H1 (cell line): Measurements from ENCODE around the gene IFNL1. TPM values are rescaled to one million over a fixed set of nuclear protein-coding genes. Genes with fewer than 3 reads are reported as not detected.
A peak's percentile ranks its signal among the peaks of the same experiment; 100 is the strongest.

Experiments used
- CTCF ChIA-PET: fragments of 300-600 bp; sonication (Branson Sonifier 250); formaldehyde crosslinking; loops from one replicate; lab custom pipeline; 2021; ENCODE audit not compliant: partially characterized antibody; lab: Charles Lee
- POLR2A ChIA-PET: fragments of 300-600 bp; sonication (Branson Sonifier 250); formaldehyde crosslinking; loops from one replicate; lab custom pipeline; 2021; ENCODE audit warnings: inconsistent platforms; ENCODE audit not compliant: partially characterized antibody; lab: Charles Lee
- DNase-seq, 2 experiments: peaks; one replicate each; pipeline versions ENCODE4 v3.0.0 to v3.0.0-alpha.2; 2010 to 2022; ENCODE audit warnings: low spot score in 2 of 2, low read depth in 1 of 2, mixed read lengths in 1 of 2
- FAIRE-seq: peaks from 2 replicates; lab custom pipeline; 2011; peaks lifted over from hg19 to GRCh38; lab: Jason Lieb, UNC
- H2AFZ ChIP-seq: 2 replicates; pipeline ENCODE4 v1.8.1; 2012; ENCODE audit warnings: low read length, inconsistent platforms
- H2AK5ac ChIP-seq: 2 replicates; pipeline ENCODE4 v1.6.1; 2013; ENCODE audit warnings: low read depth, low read length
- H2BK120ac ChIP-seq: replicated peaks from 2 replicates; pipeline ENCODE3; 2013; ENCODE audit warnings: low read depth, low read length, inconsistent platforms
- H2BK12ac ChIP-seq: 2 replicates; pipeline ENCODE4 v1.6.1; 2013; ENCODE audit warnings: low read depth, low read length
- H2BK15ac ChIP-seq: 2 replicates; pipeline ENCODE4 v1.6.1; 2013; ENCODE audit warnings: low read length
- H2BK20ac ChIP-seq: 2 replicates; pipeline ENCODE4 v1.6.1; 2013; ENCODE audit warnings: low read length
- H2BK5ac ChIP-seq: 2 replicates; pipeline ENCODE4 v1.6.1; 2013; ENCODE audit warnings: low read depth, low read length
- H3K14ac ChIP-seq: 2 replicates; pipeline ENCODE4 v1.6.1; 2013; ENCODE audit warnings: inconsistent platforms; ENCODE audit not compliant: insufficient read length
- H3K18ac ChIP-seq: 2 replicates; pipeline ENCODE4 v1.6.1; 2013; ENCODE audit warnings: low read length; ENCODE audit errors: extremely low read depth
- H3K23ac ChIP-seq: 2 replicates; pipeline ENCODE4 v1.6.1; 2013; ENCODE audit warnings: inconsistent platforms; ENCODE audit not compliant: insufficient read length
- H3K23me2 ChIP-seq: 2 replicates; pipeline ENCODE4 v1.6.1; 2013; ENCODE audit warnings: low read depth, low read length
- H3K27ac ChIP-seq: 2 replicates; pipeline ENCODE4 v1.6.1; 2011; ENCODE audit warnings: low read depth, low read length, inconsistent platforms
- H3K27me3 ChIP-seq, 4 experiments: replicated peaks in 1 of 4; 1 replicate in 1 of 4; 2 replicates in 3 of 4; pipeline versions ENCODE4 v1.6.1 to v1.8.1; 2011 to 2013; ENCODE audit warnings: low read length in 3 of 4, mild to moderate bottlenecking in 3 of 4, inconsistent platforms in 2 of 4, mixed read lengths in 2 of 4, moderate library complexity in 1 of 4; ENCODE audit not compliant: control insufficient read depth in 3 of 4, insufficient read depth in 3 of 4; ENCODE audit errors: extremely low read depth in 1 of 4
- H3K36me3 ChIP-seq, 4 experiments: 2 replicates each; pipeline versions ENCODE4 v1.6.1 to v1.8.1; 2011 to 2013; ENCODE audit warnings: mild to moderate bottlenecking in 4 of 4, low read length in 3 of 4, moderate library complexity in 2 of 4, control low read depth in 1 of 4, inconsistent platforms in 1 of 4; ENCODE audit not compliant: insufficient read depth in 4 of 4, control insufficient read depth in 2 of 4
- H3K4ac ChIP-seq: replicated peaks from 2 replicates; pipeline ENCODE3; 2013; ENCODE audit warnings: low read length, low read depth, mixed read lengths, inconsistent platforms; ENCODE audit not compliant: insufficient read length
- H3K4me1 ChIP-seq, 4 experiments: replicated peaks in 1 of 4; 1 replicate in 1 of 4; 2 replicates in 3 of 4; pipeline versions ENCODE4 v1.6.1 to v1.8.1; 2011 to 2013; ENCODE audit warnings: low read length in 3 of 4, inconsistent platforms in 2 of 4, mixed read lengths in 1 of 4; ENCODE audit not compliant: insufficient read depth in 4 of 4, control insufficient read depth in 3 of 4
- H3K4me2 ChIP-seq, 2 experiments: 2 replicates each; pipeline versions ENCODE4 v1.6.1 to v1.8.1; 2011 to 2013; ENCODE audit warnings: low read depth in 2 of 2, low read length in 2 of 2, control low read depth in 1 of 2, inconsistent platforms in 1 of 2, mild to moderate bottlenecking in 1 of 2; ENCODE audit not compliant: insufficient read depth in 1 of 2
- H3K4me3 ChIP-seq, 4 experiments: fragments of 200-600, 300-600 bp in 1 of 4; sonication (generic), shearing (Covaris generic), sonication (Bioruptor Twin) in 1 of 4; 2 replicates each; pipeline versions ENCODE4 v1.5.1 to v1.8.1; 2011 to 2016; ENCODE audit warnings: low read length in 4 of 4, low read depth in 3 of 4, control low read depth in 2 of 4, inconsistent platforms in 2 of 4, mild to moderate bottlenecking in 2 of 4, mixed read lengths in 1 of 4, moderate library complexity in 1 of 4; ENCODE audit not compliant: insufficient read depth in 2 of 4; ENCODE audit errors: extremely low read depth in 1 of 4
- H3K56ac ChIP-seq: replicated peaks from 2 replicates; pipeline ENCODE3; 2013; ENCODE audit warnings: low read depth, mild to moderate bottlenecking, mixed read lengths, low read length, inconsistent platforms; ENCODE audit not compliant: insufficient read length
- H3K79me1 ChIP-seq: 2 replicates; pipeline ENCODE4 v1.6.1; 2013; ENCODE audit warnings: low read depth, low read length, control low read depth
- H3K79me2 ChIP-seq, 2 experiments: 2 replicates each; pipeline versions ENCODE4 v1.6.1 to v1.8.1; 2012 to 2013; ENCODE audit warnings: low read length in 2 of 2, mild to moderate bottlenecking in 2 of 2, inconsistent platforms in 1 of 2; ENCODE audit not compliant: insufficient read depth in 2 of 2, control insufficient read depth in 1 of 2
- H3K9ac ChIP-seq, 4 experiments: replicated peaks in 1 of 4; 1 replicate in 1 of 4; 2 replicates in 3 of 4; pipeline versions ENCODE4 v1.6.1 to v1.8.1; 2011 to 2013; ENCODE audit warnings: low read depth in 3 of 4, low read length in 3 of 4, control low read depth in 2 of 4, mild to moderate bottlenecking in 2 of 4, moderate library complexity in 2 of 4, inconsistent platforms in 1 of 4; ENCODE audit errors: extremely low read depth in 1 of 4
- H3K9me3 ChIP-seq, 2 experiments: 2 replicates each; pipeline versions ENCODE4 v1.6.1 to v1.8.1; 2012 to 2013; ENCODE audit warnings: mild to moderate bottlenecking in 2 of 2, moderate library complexity in 2 of 2, control low read depth in 1 of 2, inconsistent platforms in 1 of 2, low read depth in 1 of 2, low read length in 1 of 2, mixed read lengths in 1 of 2; ENCODE audit not compliant: insufficient read depth in 2 of 2
- H4K20me1 ChIP-seq, 2 experiments: replicated peaks in 1 of 2; 2 replicates each; pipeline versions ENCODE3 to v1.8.1; 2011 to 2013; ENCODE audit warnings: inconsistent platforms in 2 of 2, low read length in 2 of 2, mild to moderate bottlenecking in 1 of 2; ENCODE audit not compliant: insufficient read depth in 2 of 2, control insufficient read depth in 1 of 2
- H4K5ac ChIP-seq: 2 replicates; pipeline ENCODE4 v1.6.1; 2013; ENCODE audit warnings: low read length, low read depth, mixed read lengths, inconsistent platforms; ENCODE audit not compliant: insufficient read length
- H4K8ac ChIP-seq: 2 replicates; pipeline ENCODE4 v1.8.0; 2013; ENCODE audit warnings: mild to moderate bottlenecking, moderate library complexity, low read length, inconsistent platforms; ENCODE audit not compliant: insufficient read depth; ENCODE audit errors: extremely low read depth
- H4K91ac ChIP-seq: replicated peaks from 2 replicates; pipeline ENCODE3; 2013; ENCODE audit warnings: low read length, mixed read lengths, inconsistent platforms; ENCODE audit not compliant: insufficient read length
- BRCA1 ChIP-seq: IDR thresholded peaks from 2 replicates; pipeline ENCODE4 v1.6.1; 2012; ENCODE audit warnings: low read depth, low read length, improper control_type of control experiment
- E2F6 ChIP-seq: IDR thresholded peaks from 2 replicates; pipeline ENCODE4 v1.6.1; 2012; ENCODE audit warnings: inconsistent platforms
- GABPA ChIP-seq: IDR thresholded peaks from 2 replicates; pipeline ENCODE4 v1.6.1; 2011; ENCODE audit warnings: mild to moderate bottlenecking, low read length, moderate library complexity, borderline replicate concordance; ENCODE audit not compliant: insufficient read depth
- RAD21 ChIP-seq, 2 experiments: IDR thresholded peaks in 1 of 2; conservative IDR thresholded peaks in 1 of 2; 2 replicates each; pipeline ENCODE4 v1.6.1; 2011; ENCODE audit warnings: low read depth in 2 of 2, low read length in 2 of 2, improper control_type of control experiment in 1 of 2, inconsistent platforms in 1 of 2, mild to moderate bottlenecking in 1 of 2, moderate library complexity in 1 of 2
- WGBS, 2 experiments: shearing (Covaris generic) in 1 of 2; methylation state at CpG; one replicate each; pipeline versions ENCODE4 v1.1.6 to v1.1.7; 2013 to 2015; ENCODE audit warnings: low lambda C conversion rate in 2 of 2, mixed read lengths in 2 of 2, inconsistent platforms in 1 of 2, low coverage in 1 of 2, missing lambda C conversion rate in 1 of 2; ENCODE audit not compliant: insufficient replicate concordance in 2 of 2, insufficient coverage in 1 of 2, insufficient read length in 1 of 2; ENCODE audit errors: extremely low coverage in 1 of 2, missing lambda C conversion rate in 1 of 2; 5-methylcytosine and 5-hydroxymethylcytosine counted together
- polyA plus RNA-seq, 7 experiments: library from polyadenylated mRNA; depleted of rRNA in 3 of 7; stranded (reverse) in 5 of 7; unstranded in 2 of 7; fragments of >200 nt in 5 of 7; fragments of 200-250 nt in 2 of 7; gene quantifications; 1 replicate in 5 of 7; 2 replicates in 1 of 7; 4 replicates in 1 of 7; pipeline versions ENCODE4 v1.2.1 to v1.2.3, GENCODE V29; 2011 to 2013; ENCODE audit warnings: missing spikeins in 2 of 7, mixed read lengths in 2 of 7
- total RNA-seq: library from RNA; stranded (reverse); fragmentation: NEBNext Ultra II Directional; extraction: Animal tissue kit (Norgen Biotek cat#: 25700); gene quantifications from 2 replicates; pipeline ENCODE4 v1.2.1, GENCODE V29; 2021
- TF ChIP-seq, protein P1 (sequence below), 3 experiments: IDR thresholded peaks; 1 replicate in 2 of 3; 2 replicates in 1 of 3; pipeline versions ENCODE4 v1.5.1 to v1.6.1; 2011; ENCODE audit warnings: low read length in 3 of 3, mild to moderate bottlenecking in 3 of 3, inconsistent platforms in 2 of 3, low read depth in 1 of 3, moderate library complexity in 1 of 3; ENCODE audit not compliant: insufficient read depth in 1 of 3; ENCODE audit errors: control extremely low read depth in 1 of 3
- TF ChIP-seq, protein P2 (sequence below): IDR thresholded peaks from 2 replicates; pipeline ENCODE4 v1.6.1; 2012; ENCODE audit warnings: inconsistent platforms

IFNL1 gene
- total and polyA plus RNA-seq, 2 of the 8 experiments (the other 6 are each of a cell fraction or from before 2014, with no cell fraction given): not detected

DNA sequence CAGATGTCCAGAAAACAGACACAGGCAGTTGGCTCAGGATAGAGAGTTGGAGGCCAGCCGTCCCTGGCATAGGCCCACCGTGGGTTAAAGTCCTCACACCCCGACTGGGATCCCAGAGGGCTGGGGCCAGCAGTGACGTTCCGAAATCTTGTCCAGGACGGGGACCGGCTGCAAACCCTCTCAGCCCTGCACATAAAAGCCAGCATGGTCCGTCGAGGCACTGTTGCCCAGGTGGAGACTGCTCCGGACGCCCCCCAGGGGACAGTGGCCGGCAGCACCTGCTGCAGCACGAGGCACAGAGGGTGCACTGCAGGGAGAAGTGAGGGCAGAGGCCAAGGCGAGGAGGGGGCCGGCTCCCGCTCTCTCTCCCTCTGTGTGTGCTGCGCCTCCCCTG lies 32.3 kb upstream of the IFNL1 start:
- Histone ChIP-seq H3K23ac (no peak overlapping the region), H4K8ac (peak overlapping the region; percentile 51; the same call in 1 of the 2 replicates), H3K4me3 (peak overlapping the region in 3 of 4 experiments; percentile 5 to 51 (median 17); a peak in 2 of 8 replicates), H3K79me1 (no peaks in the 10 kb centered on the region), H2AFZ (peak overlapping the region; percentile 58; the same call in 1 of the 2 replicates), H3K27me3 (peaks cover 38 to 60% (median 41%) of the 10 kb centered on the region in 4 experiments), H3K36me3 (no peaks in the 10 kb centered on the region), H3K4ac (no peak overlapping the region), H3K9me3 (peaks cover 0 to 12% of the 10 kb centered on the region in 2 experiments; a peak in 2 of 4 replicates), H3K4me1 (peaks cover 0 to 13% (median 7%) of the 10 kb centered on the region in 4 experiments; a peak in 4 of 7 replicates), H4K5ac (no peak overlapping the region), H2BK12ac (peak overlapping the region; percentile 92; the same call in 1 of the 2 replicates), H2BK120ac (no peak overlapping the region), H2BK5ac (peak overlapping the region; percentile 35; the same call in 1 of the 2 replicates), H3K79me2 (no peaks in the 10 kb centered on the region), H3K23me2 (peaks cover 11% of the 10 kb centered on the region; the same call in 1 of the 2 replicates), H4K20me1 (peaks cover 0 to 4% of the 10 kb centered on the region in 2 experiments), H3K18ac (peak overlapping the region; percentile 78; the same call in 1 of the 2 replicates), H2BK20ac (no peak overlapping the region; the same call in 1 of the 2 replicates), H3K14ac (no peak overlapping the region), H3K27ac (no peak overlapping the region), H3K56ac (no peak overlapping the region), H4K91ac (no peak overlapping the region), H3K9ac (no peak overlapping the region), H2AK5ac (no peak overlapping the region), H2BK15ac (peak overlapping the region; percentile 46; the same call in 1 of the 2 replicates), H3K4me2 (peak overlapping the region; percentile 75 to 80)
- no peak for FAIRE-seq
- TF ChIP-seq GABPA (no peak; the same call in 1 of the 2 replicates), RAD21 (IDR thresholded peaks at IDR 0.05 in 1 of 2, conservative IDR thresholded peaks at IDR 0.05 in 1 of 2; ENCODE audit: low read depth in 2 of 2, low read length in 2 of 2) (peak; percentile 12 to 34; a peak in 1 of 4 replicates), E2F6 (peak; percentile 92), BRCA1 (no peak)
- TF ChIP-seq, protein P1, sequence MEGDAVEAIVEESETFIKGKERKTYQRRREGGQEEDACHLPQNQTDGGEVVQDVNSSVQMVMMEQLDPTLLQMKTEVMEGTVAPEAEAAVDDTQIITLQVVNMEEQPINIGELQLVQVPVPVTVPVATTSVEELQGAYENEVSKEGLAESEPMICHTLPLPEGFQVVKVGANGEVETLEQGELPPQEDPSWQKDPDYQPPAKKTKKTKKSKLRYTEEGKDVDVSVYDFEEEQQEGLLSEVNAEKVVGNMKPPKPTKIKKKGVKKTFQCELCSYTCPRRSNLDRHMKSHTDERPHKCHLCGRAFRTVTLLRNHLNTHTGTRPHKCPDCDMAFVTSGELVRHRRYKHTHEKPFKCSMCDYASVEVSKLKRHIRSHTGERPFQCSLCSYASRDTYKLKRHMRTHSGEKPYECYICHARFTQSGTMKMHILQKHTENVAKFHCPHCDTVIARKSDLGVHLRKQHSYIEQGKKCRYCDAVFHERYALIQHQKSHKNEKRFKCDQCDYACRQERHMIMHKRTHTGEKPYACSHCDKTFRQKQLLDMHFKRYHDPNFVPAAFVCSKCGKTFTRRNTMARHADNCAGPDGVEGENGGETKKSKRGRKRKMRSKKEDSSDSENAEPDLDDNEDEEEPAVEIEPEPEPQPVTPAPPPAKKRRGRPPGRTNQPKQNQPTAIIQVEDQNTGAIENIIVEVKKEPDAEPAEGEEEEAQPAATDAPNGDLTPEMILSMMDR (IDR thresholded peaks at IDR 0.05; ENCODE audit: control extremely low read depth in 1 of 3, insufficient read depth in 1 of 3, low read depth in 1 of 3, low read length in 3 of 3): peak; percentile 15 to 29 (median 27)
- TF ChIP-seq, protein P2, sequence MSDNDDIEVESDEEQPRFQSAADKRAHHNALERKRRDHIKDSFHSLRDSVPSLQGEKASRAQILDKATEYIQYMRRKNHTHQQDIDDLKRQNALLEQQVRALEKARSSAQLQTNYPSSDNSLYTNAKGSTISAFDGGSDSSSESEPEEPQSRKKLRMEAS: peak; percentile 97
- CTCF ChIA-PET: no interaction called here
- POLR2A ChIA-PET: no interaction called here
- 23% methylated on average over 13 of the region's 17 CpGs; no CpG with 5 or more reads in 1 of the 2 experiments for WGBS, 2 experiments
- DNase-seq: peak in 1 of 2 experiments; percentile 63
